T-helper 2 cell treated with Interferon-gamma antibody and Interleukin-4, amounts not matched to agents 5 μg/mL and 100 μg/mL, for 36 hours (primary cell): ENCODE results near the gene ACTL10.

Experiments
- DNase-seq: peaks from one replicate; pipeline ENCODE4 v3.0.0; 2021; ENCODE audit warnings: low spot score
- H3K27ac Mint-ChIP-seq: one replicate; pipeline ENCODE4 v1.8.0; 2021; ENCODE audit warnings: mild to moderate bottlenecking, mixed read lengths
- H3K27me3 Mint-ChIP-seq: one replicate; pipeline ENCODE4 v1.8.0; 2021; ENCODE audit warnings: low read depth, mixed read lengths
- H3K36me3 Mint-ChIP-seq: one replicate; pipeline ENCODE4 v1.8.0; 2021; ENCODE audit warnings: low read depth, mixed read lengths
- H3K4me1 Mint-ChIP-seq: one replicate; pipeline ENCODE4 v1.8.0; 2021; ENCODE audit warnings: low read depth, mixed read lengths
- H3K4me3 Mint-ChIP-seq: one replicate; pipeline ENCODE4 v1.8.0; 2022; ENCODE audit warnings: mild to moderate bottlenecking, moderate library complexity, mixed read lengths
- H3K9me3 Mint-ChIP-seq: one replicate; pipeline ENCODE4 v1.8.0; 2021; ENCODE audit warnings: mixed read lengths

The ACTL10 gene

DNA sequence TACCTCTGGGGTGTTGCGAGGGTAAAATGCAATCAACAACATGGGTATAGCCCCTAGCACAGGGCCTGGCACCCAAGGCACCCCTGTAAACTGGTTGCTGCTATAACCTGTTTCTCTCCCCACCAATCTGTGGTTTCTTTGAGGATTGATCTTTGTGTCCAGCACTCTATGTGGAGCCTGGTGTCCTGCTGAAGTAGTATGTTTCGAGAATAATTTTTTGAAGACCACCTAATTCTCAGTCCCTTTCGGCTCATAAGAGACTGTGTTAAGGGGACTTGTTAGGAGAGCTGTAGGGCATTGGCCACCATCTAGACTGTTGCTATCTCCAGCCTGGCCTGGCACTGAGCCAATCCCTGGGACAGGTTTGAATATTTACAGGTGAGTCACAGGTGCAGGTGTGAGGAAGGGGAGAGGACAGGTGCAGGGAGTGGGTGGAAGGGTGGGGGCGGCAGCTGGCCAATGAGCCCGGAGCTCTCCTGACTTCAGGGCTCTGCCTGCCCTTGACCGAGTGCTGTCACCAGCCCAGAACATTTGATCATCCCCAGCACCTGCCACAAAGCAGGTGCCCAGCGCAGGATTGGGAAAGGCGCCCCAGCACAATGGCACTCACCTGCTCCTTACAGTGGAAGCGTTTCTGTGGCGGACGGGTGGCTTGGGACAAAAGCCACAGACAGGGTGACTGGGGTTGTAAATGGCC is 12.7 kb upstream of the ACTL10 start:
- Mint-ChIP-seq H3K9me3 (no peaks in the 10 kb centered on the region), H3K36me3 (peaks cover 3% of the 10 kb centered on the region), H3K4me3 (no peak overlapping the region), H3K27ac (peak overlapping the region; percentile 20), H3K4me1 (peaks cover 14% of the 10 kb centered on the region), H3K27me3 (no peaks in the 10 kb centered on the region)
- DNase-seq: no peak

DNA sequence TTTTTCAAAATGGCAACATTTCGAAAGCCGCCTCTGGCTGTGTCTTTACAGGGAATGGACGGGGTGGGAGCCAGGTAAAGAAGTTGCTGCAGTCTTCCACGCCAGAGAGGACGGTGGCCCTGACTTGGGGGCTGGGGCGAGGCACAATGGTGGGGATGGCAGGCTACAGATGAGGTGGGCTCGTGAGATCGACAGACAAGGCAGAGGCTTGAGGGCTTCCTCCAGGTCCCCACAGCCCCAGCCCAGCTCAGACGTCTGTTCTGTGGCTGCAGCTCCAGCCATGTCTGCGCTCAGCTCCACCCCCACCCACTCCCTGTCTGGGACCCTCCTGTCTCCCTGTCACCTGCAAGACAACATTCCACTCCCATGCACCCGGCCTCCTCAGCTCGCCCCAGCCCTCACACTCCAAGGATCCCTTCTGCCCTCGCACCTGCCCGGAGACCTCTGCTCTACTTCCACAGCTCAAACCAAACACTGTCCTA is 12.0 kb upstream of the ACTL10 start:
- Mint-ChIP-seq H3K9me3 (no peaks in the 10 kb centered on the region), H3K27me3 (no peaks in the 10 kb centered on the region), H3K36me3 (peaks cover 2% of the 10 kb centered on the region), H3K27ac (peak overlapping the region; percentile 23), H3K4me1 (peaks cover 14% of the 10 kb centered on the region), H3K4me3 (no peak overlapping the region)
- DNase-seq: no peak

DNA sequence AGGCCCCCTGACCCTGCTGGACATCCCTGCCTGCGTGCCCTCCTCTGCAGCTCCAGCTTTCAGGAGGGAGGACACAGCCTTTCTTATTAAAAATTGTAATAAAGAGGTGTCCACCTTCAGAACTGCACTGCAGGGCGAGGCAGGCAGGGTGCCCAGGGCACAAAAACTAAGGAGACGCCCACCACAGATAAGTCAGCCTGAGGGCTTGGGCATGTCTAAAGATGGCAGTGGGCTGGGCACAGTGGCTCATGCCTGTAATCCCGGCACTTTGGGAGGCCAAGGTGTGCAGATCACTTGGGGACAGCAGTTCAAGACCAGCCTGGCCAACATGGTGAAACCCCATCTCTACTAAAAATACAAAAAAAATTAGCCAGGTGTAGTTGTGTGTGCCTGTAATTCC is 11.6 kb upstream of the ACTL10 start:
- Mint-ChIP-seq H3K36me3 (peaks cover 2% of the 10 kb centered on the region), H3K27me3 (no peaks in the 10 kb centered on the region), H3K27ac (no peak overlapping the region), H3K9me3 (no peaks in the 10 kb centered on the region), H3K4me3 (no peak overlapping the region), H3K4me1 (peaks cover 14% of the 10 kb centered on the region)
- no peak for DNase-seq

DNA sequence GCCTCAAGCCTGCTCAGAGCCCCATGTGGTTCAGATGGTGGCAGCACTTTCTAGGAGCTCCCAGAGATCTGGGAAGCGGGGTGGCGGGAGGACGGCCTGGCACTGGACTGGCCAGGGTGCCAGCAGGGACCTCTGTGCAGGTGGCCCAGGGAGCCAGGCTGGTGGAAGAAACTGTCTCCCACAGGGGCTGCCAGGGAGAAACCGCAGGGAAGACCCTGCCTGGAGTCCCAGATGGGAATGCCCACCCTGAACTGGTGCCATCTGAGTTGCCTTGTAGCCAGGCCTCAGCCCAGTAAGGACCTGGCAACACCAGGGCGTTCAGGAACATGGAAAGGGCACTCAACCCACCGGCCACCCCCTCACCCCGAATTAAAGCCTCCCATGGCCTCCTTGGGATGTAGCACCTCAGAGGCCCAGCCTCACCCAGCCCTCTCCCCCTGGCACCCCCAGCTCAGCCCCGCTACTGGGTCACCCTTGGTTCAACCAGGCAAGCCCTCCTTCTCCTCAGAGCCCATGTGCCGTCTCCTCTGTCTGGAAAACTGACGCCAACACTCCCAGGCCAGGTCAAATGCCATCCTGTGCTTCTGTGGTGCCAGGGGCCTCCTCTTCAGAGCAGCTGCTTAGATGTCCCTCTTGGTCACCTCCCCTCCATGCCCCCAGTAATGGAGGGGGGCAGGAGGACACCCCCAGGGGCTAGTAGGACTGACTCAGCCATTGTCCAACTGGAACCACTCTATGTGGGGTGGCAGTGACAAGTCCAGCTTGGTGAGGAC is 10.5 kb upstream of the ACTL10 start:
- Mint-ChIP-seq H3K9me3 (no peaks in the 10 kb centered on the region), H3K36me3 (peaks cover 2% of the 10 kb centered on the region), H3K4me1 (peaks cover 13% of the 10 kb centered on the region), H3K4me3 (no peak overlapping the region), H3K27me3 (no peaks in the 10 kb centered on the region), H3K27ac (no peak overlapping the region)
- no peak for DNase-seq

DNA sequence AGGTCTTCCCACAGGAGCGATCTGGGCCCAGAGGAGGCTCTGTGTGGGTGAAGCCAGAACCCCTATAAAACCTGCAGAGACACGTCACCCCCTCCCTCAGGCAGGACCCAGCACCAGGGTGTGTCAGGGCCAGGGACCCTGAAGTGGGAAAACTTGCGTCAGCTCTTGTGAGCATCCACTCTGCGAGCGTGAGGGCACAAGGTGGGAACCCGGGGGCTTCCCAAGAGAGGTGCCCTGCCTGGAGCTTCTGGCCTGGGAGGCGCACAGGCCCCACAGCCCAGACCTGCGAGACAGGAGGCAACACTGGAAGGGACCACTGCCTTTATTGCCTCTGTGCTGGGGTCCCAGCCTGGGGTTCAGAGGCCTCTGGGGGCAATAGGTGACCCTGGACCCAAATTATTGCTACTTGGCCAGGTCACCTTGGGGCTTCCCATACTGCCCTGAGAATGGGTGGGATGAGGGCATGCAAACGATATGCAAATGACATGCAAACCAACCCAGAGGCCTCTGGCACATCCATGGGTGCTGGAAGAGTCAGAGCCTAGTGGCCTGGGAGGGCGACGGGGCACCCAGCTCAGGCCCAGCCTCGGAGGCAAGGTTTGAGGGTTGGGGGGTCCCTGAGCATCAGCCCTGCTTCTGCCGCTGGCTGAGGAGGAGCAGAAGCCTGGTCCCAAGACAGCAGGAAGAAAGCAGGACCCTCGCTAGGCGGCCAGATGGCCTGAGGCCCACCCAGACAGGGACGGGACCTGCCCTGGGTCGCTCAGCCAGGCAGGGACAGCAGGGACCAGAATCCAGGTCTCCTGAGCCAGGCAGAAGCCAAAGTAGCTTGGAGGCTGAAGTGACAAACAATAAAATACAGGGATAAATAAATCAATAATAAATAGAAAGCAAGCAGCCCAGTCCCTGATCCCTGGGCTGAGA is 9.7 kb upstream of the ACTL10 start:
- Mint-ChIP-seq H3K4me3 (no peak overlapping the region), H3K4me1 (peaks cover 6% of the 10 kb centered on the region), H3K27ac (no peak overlapping the region), H3K27me3 (no peaks in the 10 kb centered on the region), H3K36me3 (peaks cover 2% of the 10 kb centered on the region), H3K9me3 (no peaks in the 10 kb centered on the region)
- no peak for DNase-seq

DNA sequence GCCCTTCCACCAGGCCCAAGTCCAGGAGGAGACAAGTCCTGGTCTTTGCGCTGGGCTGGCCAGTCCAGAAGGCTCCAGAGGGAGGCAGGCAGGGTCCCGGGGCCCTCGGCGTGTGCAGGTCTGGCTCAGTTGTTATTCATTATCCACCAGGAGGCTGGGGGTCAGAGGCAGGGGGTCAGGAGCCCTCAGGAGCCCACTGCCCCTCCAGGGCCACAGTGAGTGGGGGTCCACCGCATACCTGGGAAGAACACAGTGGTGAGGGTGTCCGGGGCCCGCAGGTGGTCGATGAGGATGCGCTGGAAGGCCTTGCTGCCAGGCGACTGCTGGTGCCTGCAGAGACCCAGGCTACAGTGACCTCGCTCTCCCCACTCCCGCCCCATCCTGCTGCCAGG is 9.0 kb upstream of the ACTL10 start:
- H3K4me1 Mint-ChIP-seq: peaks cover 4% of the 10 kb centered on the region
- H3K36me3 Mint-ChIP-seq: peaks cover 2% of the 10 kb centered on the region
- H3K27ac Mint-ChIP-seq: no peak overlapping the region
- no peaks in the 10 kb centered on the region for H3K9me3 Mint-ChIP-seq
- no peak for DNase-seq
- no peak overlapping the region for H3K4me3 Mint-ChIP-seq
- H3K27me3 Mint-ChIP-seq: no peaks in the 10 kb centered on the region

DNA sequence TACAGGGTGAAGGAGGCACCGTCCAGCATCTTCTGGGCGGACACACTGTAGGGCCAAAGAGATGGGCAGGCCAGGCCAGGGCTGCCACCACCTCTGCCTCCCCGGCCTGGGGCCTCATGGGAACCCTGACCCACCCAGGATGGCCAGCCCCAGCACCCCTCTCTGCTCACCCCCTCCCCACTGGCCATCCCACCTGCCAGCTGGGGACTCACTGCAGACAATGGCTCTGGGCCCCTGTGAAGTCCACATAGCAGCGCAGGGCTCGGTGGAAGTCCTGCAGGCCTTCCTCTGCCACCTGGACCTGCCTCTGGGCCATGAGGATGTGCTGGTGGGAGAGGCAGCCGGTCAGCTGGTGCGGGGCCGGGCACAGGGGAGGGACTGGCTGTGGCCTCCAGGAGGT is 8.2 kb upstream of the ACTL10 start:
- Mint-ChIP-seq H3K9me3 (no peaks in the 10 kb centered on the region), H3K27ac (no peak overlapping the region), H3K27me3 (no peaks in the 10 kb centered on the region), H3K4me3 (no peak overlapping the region), H3K36me3 (peaks cover 2% of the 10 kb centered on the region), H3K4me1 (peaks cover 7% of the 10 kb centered on the region)
- no peak for DNase-seq

DNA sequence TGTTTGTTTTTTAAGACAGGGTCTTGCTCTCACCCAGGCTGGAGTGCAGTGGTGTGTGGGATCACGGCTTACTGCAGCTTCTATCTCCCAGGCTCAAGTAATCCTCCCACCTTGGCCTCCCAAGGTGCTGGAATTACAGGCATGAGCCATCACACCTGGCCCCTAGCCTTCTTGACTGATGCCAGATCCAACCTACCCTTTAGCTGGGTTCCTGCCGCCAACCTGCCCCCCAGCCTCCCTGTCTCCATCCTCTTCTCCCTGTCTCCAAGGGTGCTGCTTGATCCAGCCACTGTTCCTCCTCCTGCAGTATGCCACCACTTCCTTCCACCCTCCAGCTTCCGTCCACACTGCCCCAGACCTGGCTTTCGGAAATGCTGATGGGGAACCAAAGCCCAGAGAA is 7.8 kb upstream of the ACTL10 start:
- peaks cover 2% of the 10 kb centered on the region for H3K36me3 Mint-ChIP-seq
- H3K9me3 Mint-ChIP-seq: no peaks in the 10 kb centered on the region
- H3K4me1 Mint-ChIP-seq: peaks cover 7% of the 10 kb centered on the region
- H3K27me3 Mint-ChIP-seq: no peaks in the 10 kb centered on the region
- no peak overlapping the region for H3K4me3 Mint-ChIP-seq
- H3K27ac Mint-ChIP-seq: no peak overlapping the region
- DNase-seq: no peak

DNA sequence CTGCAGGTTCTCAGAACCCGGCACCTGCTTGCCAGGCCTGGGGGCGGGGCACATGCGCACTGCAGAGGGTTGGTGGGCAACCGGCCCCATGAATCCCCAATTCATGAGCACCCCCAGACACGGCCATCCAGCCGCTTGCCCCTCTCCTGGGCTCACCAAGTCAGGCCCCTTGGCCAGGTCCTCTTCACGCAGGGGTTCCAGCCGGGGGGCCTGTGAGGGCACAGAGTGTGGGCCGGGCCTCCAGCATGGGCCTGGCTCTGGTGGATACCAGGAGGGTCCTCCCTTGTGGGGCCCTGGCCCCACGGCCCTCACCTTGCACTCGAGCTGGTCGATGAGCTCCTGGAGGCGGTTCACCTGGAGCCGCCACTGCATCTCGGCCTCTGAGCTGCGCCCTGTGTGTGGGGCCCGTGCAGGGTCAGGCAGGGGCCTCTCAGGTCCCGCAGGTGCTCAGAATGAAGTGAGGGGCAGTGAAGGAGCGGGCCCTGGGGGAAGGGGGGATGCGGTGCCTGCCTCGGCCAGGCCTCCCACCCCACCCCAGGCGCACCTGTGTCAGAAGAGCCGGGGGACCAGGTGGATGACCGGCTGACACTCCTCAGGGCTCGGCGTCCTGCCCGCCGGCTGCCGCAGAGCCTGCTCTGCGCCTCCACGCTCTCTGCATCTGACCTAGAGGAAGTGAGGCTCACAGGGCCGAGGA is 7.3 kb upstream of the ACTL10 start:
- Mint-ChIP-seq H3K4me1 (peaks cover 10% of the 10 kb centered on the region), H3K4me3 (no peak overlapping the region), H3K27me3 (no peaks in the 10 kb centered on the region), H3K27ac (no peak overlapping the region), H3K36me3 (peaks cover 2% of the 10 kb centered on the region), H3K9me3 (no peaks in the 10 kb centered on the region)
- DNase-seq: no peak

DNA sequence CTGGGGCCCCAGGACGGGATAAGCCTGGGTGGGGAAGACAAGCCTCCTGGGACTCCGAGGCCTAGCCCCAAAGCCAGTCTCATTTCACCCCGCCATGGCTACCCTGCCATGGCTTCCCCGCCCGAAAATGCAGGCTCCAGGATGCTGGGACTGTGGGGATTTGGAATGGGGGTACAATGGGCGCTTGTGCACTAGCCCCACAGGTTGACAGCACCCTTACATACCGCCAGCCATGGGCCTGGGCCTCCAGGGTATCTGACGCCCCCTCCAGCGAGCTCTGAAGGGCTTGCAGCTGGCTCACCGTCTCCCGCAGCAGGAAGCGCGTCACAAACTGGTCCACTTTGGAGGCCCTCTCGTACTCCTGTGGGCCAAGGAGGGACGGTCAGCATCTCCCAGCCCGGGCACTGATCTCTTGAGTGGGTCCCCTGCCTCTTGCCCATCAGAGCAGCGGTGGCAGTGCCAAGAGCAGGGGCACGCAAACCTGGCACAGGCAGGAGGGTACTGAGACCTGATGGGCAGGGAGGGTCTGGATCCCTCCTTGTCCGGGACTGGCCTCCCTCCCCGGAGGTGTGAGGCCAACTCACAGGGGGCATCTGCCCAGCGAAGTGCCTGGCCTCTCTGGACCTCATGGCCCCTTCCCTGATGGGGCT is 6.6 kb upstream of the ACTL10 start:
- H3K27ac Mint-ChIP-seq: no peak overlapping the region
- no peaks in the 10 kb centered on the region for H3K27me3 Mint-ChIP-seq
- H3K4me1 Mint-ChIP-seq: peaks cover 17% of the 10 kb centered on the region
- peaks cover 2% of the 10 kb centered on the region for H3K36me3 Mint-ChIP-seq
- no peak for DNase-seq
- H3K9me3 Mint-ChIP-seq: no peaks in the 10 kb centered on the region
- no peak overlapping the region for H3K4me3 Mint-ChIP-seq

DNA sequence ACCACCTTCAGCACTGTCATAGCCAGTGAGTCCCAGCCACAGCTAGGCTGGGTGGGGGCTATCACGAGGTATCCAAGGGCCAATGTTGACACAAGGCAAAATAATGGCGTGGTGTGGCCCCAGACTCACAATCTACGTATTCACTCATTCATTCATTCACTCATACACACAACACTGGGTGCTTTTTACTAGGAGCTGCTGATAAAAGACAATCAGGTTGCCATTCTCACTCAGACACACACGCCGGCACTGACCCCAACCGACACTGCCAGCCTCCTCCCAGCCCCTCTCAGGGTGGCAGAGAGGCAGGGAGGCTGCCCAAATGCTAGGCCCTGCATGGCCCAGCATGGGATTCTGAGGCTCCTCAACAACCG is 6.1 kb upstream of the ACTL10 start:
- Mint-ChIP-seq H3K9me3 (no peaks in the 10 kb centered on the region), H3K4me3 (no peak overlapping the region), H3K27me3 (no peaks in the 10 kb centered on the region), H3K36me3 (peaks cover 2% of the 10 kb centered on the region), H3K4me1 (peaks cover 20% of the 10 kb centered on the region), H3K27ac (no peak overlapping the region)
- no peak for DNase-seq

DNA sequence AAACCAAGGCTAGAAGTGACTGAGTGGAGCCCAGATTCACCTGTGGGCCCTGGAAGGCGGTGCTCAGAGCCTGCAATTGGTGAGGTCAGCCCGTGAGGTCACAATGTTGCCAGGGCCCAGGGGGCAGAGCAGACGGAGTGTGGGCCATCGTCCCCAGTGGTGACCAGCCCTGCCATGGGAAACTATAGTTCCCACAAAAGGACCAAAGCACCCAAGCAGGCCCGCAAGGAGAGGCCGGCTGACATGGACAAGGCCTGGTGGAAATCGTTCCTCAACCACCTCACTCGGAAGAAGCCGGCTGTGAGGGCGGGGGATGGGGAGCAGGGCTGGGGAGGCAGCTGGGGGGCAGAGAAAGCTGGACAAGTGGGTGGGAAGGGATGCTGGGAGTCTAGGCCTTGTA is 4.6 kb upstream of the ACTL10 start, which contains the start of gene C20orf144:
Gene C20orf144 (plus strand): TSS at position 156 of the 400 bp plus-strand sequence. CDS start 19 bp downstream, at position 175.
- H3K27me3 Mint-ChIP-seq: no peaks in the 10 kb centered on the region
- H3K4me1 Mint-ChIP-seq: peaks cover 29% of the 10 kb centered on the region
- H3K4me3 Mint-ChIP-seq: peak within 1 kb of the TSS; percentile 82
- no peaks in the 10 kb centered on the region for H3K9me3 Mint-ChIP-seq
- no peak for DNase-seq
- H3K36me3 Mint-ChIP-seq: peaks cover under 1% of the 10 kb centered on the region
- H3K27ac Mint-ChIP-seq: peak within 1 kb of the TSS; percentile 84
